Measurements from ENCODE around the gene PARP14.
"Not testable (repeated sequence)": the region's sequence is repeated elsewhere in the genome, so short reads cannot be mapped to it uniquely, and the experiment has no call there.

Gene PARP14, protein sequence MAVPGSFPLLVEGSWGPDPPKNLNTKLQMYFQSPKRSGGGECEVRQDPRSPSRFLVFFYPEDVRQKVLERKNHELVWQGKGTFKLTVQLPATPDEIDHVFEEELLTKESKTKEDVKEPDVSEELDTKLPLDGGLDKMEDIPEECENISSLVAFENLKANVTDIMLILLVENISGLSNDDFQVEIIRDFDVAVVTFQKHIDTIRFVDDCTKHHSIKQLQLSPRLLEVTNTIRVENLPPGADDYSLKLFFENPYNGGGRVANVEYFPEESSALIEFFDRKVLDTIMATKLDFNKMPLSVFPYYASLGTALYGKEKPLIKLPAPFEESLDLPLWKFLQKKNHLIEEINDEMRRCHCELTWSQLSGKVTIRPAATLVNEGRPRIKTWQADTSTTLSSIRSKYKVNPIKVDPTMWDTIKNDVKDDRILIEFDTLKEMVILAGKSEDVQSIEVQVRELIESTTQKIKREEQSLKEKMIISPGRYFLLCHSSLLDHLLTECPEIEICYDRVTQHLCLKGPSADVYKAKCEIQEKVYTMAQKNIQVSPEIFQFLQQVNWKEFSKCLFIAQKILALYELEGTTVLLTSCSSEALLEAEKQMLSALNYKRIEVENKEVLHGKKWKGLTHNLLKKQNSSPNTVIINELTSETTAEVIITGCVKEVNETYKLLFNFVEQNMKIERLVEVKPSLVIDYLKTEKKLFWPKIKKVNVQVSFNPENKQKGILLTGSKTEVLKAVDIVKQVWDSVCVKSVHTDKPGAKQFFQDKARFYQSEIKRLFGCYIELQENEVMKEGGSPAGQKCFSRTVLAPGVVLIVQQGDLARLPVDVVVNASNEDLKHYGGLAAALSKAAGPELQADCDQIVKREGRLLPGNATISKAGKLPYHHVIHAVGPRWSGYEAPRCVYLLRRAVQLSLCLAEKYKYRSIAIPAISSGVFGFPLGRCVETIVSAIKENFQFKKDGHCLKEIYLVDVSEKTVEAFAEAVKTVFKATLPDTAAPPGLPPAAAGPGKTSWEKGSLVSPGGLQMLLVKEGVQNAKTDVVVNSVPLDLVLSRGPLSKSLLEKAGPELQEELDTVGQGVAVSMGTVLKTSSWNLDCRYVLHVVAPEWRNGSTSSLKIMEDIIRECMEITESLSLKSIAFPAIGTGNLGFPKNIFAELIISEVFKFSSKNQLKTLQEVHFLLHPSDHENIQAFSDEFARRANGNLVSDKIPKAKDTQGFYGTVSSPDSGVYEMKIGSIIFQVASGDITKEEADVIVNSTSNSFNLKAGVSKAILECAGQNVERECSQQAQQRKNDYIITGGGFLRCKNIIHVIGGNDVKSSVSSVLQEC (N-terminal part only)

DNA sequence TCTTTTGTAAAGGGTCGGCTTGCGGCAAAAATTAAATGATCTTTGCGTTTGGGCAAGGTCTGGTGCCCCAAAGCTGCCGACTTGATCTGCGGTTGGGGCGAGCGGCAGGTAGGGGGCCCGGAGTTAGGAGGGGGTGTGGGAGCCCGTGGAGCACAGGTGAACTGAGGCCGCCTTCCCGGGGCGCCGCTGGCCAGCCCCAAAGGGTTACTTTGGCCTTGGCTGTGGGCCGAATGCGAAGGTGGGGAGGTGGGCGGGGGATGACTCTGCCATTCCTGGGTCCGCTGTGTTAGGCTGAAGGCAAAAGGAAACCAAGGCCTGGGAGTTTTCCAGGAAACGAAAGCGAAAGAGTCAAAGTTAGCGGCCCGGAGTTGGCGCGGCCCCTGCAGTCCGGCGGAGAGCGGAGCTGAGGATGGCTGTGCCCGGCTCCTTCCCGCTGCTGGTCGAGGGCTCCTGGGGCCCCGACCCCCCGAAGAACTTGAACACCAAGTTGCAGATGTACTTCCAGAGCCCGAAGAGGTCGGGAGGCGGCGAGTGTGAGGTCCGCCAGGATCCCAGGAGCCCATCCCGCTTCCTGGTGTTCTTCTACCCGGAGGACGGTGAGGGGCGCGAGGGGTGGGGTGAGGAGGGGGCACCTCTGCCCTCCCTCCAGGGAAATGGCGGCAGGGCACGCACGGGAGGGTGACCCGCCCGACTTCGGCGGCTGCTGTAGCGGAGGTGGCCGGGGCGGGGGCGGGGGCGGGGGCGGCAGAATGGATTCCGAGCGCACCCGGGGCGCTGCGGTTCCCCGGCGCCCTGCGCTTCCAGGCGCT, at the start of gene PARP14:
Gene PARP14, plus strand, starts transcription at position 365 of the 809 bp plus-strand sequence. Its CDS starts 45 bp downstream, at position 410.
- in situ Hi-C loops (cut with MboI; ENCODE audit: low sequenced_read_pairs) = no loop called here

DNA sequence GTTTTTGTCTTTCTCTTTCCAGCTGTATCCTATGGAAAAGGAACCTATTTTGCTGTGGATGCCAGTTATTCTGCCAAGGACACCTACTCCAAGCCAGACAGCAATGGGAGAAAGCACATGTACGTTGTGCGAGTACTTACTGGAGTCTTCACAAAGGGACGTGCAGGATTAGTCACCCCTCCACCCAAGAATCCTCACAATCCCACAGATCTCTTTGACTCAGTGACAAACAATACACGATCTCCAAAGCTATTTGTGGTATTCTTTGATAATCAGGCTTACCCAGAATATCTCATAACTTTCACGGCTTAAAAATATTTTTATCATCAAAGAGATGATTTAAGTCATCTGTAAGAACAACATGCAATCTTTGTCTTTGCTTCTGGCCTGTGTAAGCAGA, 44.9 kb upstream of the PARP14 start:
- in situ Hi-C loops (cut with MboI; ENCODE audit: low sequenced_read_pairs) = no loop called here

DNA sequence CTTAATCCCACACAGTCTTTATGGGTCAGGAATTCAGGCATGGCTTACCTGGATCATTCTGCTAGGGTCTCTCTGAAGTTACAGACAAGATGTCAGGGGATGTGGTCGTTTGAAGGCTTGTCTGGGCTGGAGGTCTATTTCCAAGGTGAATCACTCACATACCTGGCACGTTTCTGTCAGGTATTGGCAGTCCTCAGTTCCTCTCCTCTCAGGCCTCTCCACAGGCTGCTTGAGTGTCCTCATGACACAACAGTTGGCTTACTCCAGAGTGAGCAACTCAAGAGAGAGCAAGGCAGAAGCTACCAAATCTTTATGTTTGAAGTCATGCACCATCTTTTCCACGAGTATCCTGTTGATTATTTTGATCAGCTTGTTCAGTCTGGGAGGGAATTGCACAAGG, 43.9 kb upstream of the PARP14 start:
- in situ Hi-C loops (cut with MboI; ENCODE audit: low sequenced_read_pairs) = no loop called here

DNA sequence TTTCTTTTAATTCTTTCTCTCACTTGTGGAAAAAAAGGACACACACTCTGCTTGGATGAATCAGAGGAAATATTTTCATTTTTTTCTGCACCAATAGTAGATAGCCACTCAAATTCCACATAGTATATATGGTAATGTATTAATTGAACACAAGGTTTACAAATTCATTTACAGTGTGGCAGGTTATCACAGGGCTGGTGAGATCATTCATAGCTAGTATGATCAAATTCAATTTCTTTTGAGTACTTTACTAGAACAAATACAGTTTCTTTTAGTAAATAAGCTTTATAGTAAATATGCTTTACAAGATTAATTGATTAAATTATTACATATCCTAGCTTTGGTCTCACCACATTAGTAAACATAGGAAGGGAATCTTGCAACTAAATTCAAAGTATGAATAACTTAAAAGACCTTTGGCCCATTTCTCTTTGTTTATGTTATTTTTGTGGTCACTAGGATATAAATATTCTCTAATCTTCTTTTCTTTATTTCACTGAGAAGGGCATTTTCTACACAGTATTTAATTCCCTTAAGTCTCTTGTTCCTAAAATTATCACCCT, 40.1 kb upstream of the PARP14 start:
- in situ Hi-C loops (cut with MboI; ENCODE audit: low sequenced_read_pairs) = no loop called here

GRCh38 chr3:122642935-122643334, 37.7 kb upstream of the PARP14 start:
- in situ Hi-C loops (cut with MboI; ENCODE audit: low sequenced_read_pairs) = no loop called here

DNA sequence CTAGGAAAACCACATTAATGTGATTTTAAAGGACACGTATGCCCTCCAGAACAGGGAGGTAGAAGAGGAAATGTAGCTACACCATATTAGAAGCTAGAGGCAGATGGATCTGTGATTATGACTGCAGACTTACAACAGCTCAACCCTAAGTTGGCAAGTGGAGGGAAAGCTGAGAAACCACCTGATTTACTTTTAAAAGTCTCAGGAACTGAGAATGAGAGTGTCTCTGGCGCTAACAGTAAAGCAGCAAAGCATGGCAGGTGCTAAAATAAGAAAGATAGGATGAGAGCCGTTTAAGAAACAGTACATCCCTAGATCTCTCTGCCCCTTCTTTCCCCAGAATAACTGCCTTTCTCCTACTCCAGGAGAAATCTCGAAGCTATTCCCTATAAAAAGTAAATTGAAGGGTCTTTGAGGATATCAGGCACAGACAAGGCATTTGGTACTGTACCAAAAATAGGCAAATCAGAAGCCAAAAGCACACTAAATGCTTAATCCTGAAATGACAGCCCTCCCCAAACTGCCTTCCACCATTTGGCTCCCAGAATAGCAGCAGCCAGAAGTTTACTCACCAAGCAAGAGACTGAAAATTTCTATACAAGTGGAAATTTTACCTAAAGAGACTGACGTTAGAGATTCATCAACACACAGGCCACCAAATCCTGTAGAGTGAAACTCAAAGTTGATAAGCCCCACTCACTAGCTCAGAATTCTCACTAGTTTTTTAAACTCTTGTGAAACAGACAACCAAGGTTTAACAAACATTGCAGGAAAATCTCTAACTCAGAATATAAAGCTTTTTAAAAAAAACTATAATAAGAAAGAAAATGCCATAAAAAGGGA, 34.3 kb upstream of the PARP14 start:
- in situ Hi-C loops (cut with MboI; ENCODE audit: low sequenced_read_pairs) = no loop called here

DNA sequence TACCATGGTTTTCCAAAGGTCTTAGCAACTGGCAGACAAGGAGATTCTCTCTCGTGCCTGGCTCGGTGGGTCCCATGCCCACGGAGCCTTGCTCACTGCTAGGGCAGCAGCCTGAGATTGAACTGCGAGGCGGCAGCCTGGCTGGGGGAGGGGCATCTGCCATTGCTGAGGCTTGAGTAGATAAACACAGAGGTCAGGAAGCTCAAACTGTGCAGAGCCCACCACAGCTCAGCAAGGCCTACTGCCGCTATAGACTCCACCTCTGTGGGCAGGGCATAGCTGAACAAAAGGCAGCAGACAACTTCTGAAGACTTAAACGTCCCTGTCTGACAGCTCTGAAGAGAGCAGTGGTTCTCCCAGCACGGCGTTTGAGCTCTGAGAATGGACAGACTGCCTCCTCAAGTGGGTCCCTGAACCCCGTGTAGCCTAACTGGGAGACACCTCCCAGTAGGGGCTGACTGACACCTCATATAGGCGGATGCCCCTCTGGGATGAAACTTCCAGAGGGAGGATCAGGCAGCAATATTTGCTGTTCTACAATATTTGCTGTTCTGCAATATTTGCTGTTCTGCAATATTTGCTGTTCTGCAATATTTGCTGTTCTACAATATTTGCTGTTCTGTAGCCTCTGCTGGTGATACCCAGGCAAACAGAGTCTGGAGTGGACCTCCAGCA, 29.3 kb upstream of the PARP14 start:
- in situ Hi-C loops (cut with MboI; ENCODE audit: low sequenced_read_pairs) = not testable (repeated sequence)

- in situ Hi-C loops (cut with MboI; ENCODE audit: low sequenced_read_pairs) = not testable (repeated sequence)
Measured at GRCh38 chr3:122651962-122652361, 28.7 kb upstream of the PARP14 start.

DNA sequence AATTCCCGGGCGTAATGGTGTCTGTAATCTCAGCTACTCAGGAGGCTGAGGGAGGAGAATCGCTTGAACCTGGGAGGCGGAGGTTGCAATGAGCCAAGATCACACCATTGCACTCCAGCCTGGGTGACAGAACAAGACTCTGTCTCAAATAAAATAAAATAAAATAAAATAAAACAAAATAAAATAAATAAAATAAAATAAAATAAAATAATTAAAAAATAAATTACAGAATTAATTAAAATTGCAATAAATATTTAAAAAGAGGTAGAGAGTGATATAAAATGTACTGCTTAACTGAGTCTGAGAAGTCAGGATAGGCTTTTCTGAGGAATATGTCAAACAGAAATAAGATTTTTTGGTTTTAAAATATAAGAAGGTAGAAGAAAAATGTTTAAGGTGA, 22.3 kb upstream of the PARP14 start:
- in situ Hi-C loops (cut with MboI; ENCODE audit: low sequenced_read_pairs) = not testable (repeated sequence)

DNA sequence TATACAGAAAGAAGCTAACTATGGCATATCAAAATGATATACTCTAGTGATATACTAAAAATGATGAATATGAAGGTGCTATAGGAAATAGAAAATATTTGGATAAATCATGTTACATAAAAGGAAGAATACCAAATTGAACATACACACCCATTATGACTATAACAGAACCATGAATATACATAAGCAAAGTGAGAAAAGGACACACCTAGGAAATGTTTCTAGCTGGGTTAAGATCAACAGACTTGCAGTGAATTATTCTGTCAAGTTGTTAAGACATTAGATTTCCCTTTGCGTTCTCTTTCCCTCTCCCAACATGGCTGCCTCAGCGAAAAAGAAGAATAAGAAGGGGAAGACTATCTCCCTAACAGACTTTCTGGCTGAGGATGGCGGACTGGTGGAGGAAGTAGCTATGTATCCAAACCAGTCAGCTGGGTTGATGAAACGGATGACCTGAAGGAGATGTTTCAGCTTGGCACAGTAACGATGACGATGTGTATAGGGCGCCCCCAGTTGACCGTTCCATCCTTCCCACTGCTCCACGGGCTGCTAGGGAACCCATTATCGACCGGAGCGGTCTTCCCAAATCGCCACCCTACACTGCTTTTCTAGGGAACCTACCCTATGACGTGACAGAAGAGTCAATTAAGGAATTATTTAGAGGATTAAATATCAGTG, 20.2 kb upstream of the PARP14 start:
- in situ Hi-C loops (cut with MboI; ENCODE audit: low sequenced_read_pairs) = no loop called here

GRCh38 chr3:122661633-122662032, 19.0 kb upstream of the PARP14 start:
- in situ Hi-C loops (cut with MboI; ENCODE audit: low sequenced_read_pairs) = no loop called here

- in situ Hi-C loops (cut with MboI; ENCODE audit: low sequenced_read_pairs) = no loop called here
Measured at GRCh38 chr3:122662505-122662904, 18.1 kb upstream of the PARP14 start.

GRCh38 chr3:122665226-122665786, 15.3 kb upstream of the PARP14 start:
- in situ Hi-C loops (cut with MboI; ENCODE audit: low sequenced_read_pairs) = no loop called here

DNA sequence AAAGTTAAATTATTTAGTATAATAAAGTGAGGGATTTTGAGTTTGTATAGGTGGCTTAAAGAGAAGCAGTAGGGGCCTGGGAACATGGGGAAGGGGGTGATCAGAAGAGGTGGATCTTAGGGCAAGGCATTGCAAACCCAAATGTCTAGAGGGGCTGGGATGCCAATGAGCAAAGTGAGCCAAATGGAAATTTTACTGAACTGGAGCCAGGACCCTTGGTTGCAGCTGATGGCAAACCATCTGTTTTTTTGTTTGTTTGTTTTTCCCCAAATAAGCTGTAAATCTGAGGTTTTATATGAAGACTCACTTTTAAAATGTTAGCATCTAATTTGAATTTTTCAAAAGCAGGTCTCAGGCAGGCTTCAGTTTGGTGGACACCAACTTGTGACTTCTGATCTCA, 14.8 kb upstream of the PARP14 start:
- in situ Hi-C loops (cut with MboI; ENCODE audit: low sequenced_read_pairs) = no loop called here

DNA sequence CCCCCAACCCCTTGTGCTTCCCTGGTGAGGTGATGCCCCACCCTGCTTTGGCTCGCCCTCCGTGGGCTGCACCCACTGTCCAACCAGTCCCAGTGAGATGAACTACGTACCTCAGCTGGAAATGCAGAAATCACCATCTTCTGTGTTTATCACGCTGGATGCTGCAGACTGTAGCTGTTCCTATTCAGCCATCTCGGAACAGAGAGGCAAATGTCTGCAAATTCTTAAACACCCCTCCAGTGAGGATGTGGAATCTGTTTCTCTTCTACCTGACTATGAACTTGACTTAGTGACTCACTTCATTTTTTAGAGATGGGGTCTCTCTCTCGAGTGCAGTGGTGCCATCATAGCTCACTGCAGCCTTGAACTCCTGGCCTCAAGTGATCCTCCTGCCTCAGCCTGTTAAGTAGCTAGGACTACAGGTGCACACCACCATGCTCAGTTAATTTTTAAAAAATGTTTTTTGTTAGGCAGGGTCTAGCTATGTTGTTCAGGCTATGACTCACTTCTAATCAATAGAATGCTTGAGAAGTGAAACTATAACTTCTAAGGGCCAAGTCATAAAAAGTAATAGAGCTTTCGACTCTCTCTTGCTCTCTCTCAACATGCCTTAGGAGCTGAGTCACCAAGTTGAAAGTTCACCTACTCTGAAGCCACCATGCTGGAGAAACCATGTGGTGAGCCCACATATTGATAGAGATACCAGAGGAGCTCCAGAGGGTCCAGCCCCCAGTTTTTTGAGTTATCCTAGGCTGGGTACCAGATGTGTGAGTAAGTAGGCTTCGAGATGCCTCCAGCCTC, 11.5 kb upstream of the PARP14 start:
- in situ Hi-C loops (cut with MboI; ENCODE audit: low sequenced_read_pairs) = no loop called here

DNA sequence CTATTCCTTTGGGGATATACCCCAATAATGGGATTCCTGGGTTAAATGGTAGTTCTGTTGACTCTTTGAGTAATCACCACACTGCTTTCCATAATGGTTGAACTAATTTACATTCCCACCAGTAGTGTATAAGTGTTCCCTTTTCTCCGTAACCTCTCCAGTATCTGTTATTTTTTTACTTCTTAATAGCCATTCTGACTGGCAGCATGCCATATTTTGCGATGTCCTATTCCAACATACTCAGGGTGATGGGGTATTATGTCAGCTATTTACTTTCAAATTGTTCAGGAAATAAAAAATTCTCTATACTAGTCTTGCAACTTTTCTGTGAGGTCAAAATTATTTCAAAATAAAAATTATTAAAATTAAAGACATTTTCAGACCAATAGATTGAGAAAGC, 9.1 kb upstream of the PARP14 start:
- in situ Hi-C loops (cut with MboI; ENCODE audit: low sequenced_read_pairs) = loop anchor here (10.0 kb wide), 1 partner anchor 107 kb away; the partner anchor contains the start of genes DTX3L and PARP9

DNA sequence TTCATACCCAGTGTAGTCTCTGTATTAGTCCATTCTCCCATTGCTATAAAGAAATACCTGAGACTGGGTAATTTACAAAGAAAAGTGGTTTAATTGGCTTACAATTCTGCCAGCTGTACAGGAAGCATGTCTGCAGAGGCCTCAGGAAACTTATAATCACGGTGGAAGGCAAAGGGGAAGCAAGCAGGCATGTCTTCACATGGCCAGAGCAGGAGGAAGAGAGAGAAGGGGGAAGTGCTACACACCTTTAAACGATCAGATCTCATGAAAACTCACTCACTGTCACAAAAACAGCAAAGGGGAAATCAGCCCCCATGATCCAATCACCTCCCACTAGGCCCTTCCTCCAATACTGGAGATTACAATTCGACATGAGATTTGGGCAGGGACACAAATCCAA, 6.3 kb upstream of the PARP14 start:
- in situ Hi-C loops (cut with MboI; ENCODE audit: low sequenced_read_pairs) = loop anchor here (10.0 kb wide), 1 partner anchor 110 kb away; the partner anchor contains the start of genes DTX3L and PARP9

Measured in HL-60/S4 treated with phorbol 12-myristate 13-acetate at 8.2 ng/mL for 4 days and 3 days (cell line).